Measurements from ENCODE around the gene RGPD8.
"Not testable (repeated sequence)": the region's sequence is repeated elsewhere in the genome, so short reads cannot be mapped to it uniquely, and the experiment has no call there.

RGPD8 gene

GRCh38 chr2:112433480-112433879 is at the start of gene RGPD8:
Gene RGPD8, minus strand, starts transcription at chr2:112433645. Its CDS starts 192 bp downstream, at chr2:112433453.
- DNase-seq (ENCODE audit: low spot score): peak; percentile 49

GRCh38 chr2:112483042-112483473 is 49.6 kb upstream of the RGPD8 start:
- peak; percentile 90 for DNase-seq (ENCODE audit: low spot score)

- DNase-seq (ENCODE audit: low spot score): peak; percentile 51
Observed at GRCh38 chr2:112482309-112483041, 49.0 kb upstream of the RGPD8 start.

- peak; percentile 75 for DNase-seq (ENCODE audit: low spot score)
Observed at GRCh38 chr2:112481528-112482233, 48.2 kb upstream of the RGPD8 start, which contains the start of gene TTL. Gene TTL, plus strand, starts transcription at chr2:112482156. Its CDS starts 189 bp downstream, at chr2:112482345.

- peak; percentile 86 for DNase-seq (ENCODE audit: low spot score)
Observed at GRCh38 chr2:112481050-112481527, 47.6 kb upstream of the RGPD8 start.

- no peak for DNase-seq (ENCODE audit: low spot score)
Observed at GRCh38 chr2:112480530-112481049, 47.1 kb upstream of the RGPD8 start.

GRCh38 chr2:112476434-112476833 is 43.0 kb upstream of the RGPD8 start:
- no peak for DNase-seq (ENCODE audit: low spot score)

GRCh38 chr2:112474844-112475486 is 41.5 kb upstream of the RGPD8 start:
- no peak for DNase-seq (ENCODE audit: low spot score)

GRCh38 chr2:112472547-112473263 is 39.3 kb upstream of the RGPD8 start:
- DNase-seq (ENCODE audit: low spot score): no peak

- DNase-seq (ENCODE audit: low spot score): peak; percentile 11
Observed at GRCh38 chr2:112465382-112465781, 31.9 kb upstream of the RGPD8 start.

GRCh38 chr2:112463256-112463655 is 29.8 kb upstream of the RGPD8 start:
- DNase-seq (ENCODE audit: low spot score): no peak

- DNase-seq (ENCODE audit: low spot score): no peak
Observed at GRCh38 chr2:112462178-112462577, 28.7 kb upstream of the RGPD8 start.

- no peak for DNase-seq (ENCODE audit: low spot score)
Observed at GRCh38 chr2:112459372-112459771, 25.9 kb upstream of the RGPD8 start.

GRCh38 chr2:112454586-112454985 is 21.1 kb upstream of the RGPD8 start:
- DNase-seq (ENCODE audit: low spot score): no peak

- no peak for DNase-seq (ENCODE audit: low spot score)
Observed at GRCh38 chr2:112451317-112451716, 17.9 kb upstream of the RGPD8 start.

- DNase-seq (ENCODE audit: low spot score): no peak
Observed at GRCh38 chr2:112449854-112450253, 16.4 kb upstream of the RGPD8 start.

- DNase-seq (ENCODE audit: low spot score): not testable (repeated sequence)
Observed at GRCh38 chr2:112444256-112444655, 10.8 kb upstream of the RGPD8 start.

- not testable (repeated sequence) for DNase-seq (ENCODE audit: low spot score)
Observed at GRCh38 chr2:112438603-112439261, 5.3 kb upstream of the RGPD8 start.

- not testable (repeated sequence) for DNase-seq (ENCODE audit: low spot score)
Observed at GRCh38 chr2:112437405-112437831, 4.0 kb upstream of the RGPD8 start.

- DNase-seq (ENCODE audit: low spot score): not testable (repeated sequence)
Observed at GRCh38 chr2:112436993-112437392, 3.5 kb upstream of the RGPD8 start.
